H9 (cell line): ENCODE data around the gene BAG5. TPM values are rescaled to one million over a fixed set of nuclear protein-coding genes. Genes with fewer than 3 reads are reported as not detected.

ENCODE experiments used
- DNase-seq: peaks from one replicate; pipeline ENCODE4 v3.0.0-alpha.2; 2017
- H2AFZ ChIP-seq: one replicate; pipeline ENCODE4 v1.6.1; 2013; ENCODE audit warnings: mild to moderate bottlenecking, low read length, control low read depth, moderate library complexity
- H2AK5ac ChIP-seq: 2 replicates; pipeline ENCODE4 v1.6.1; 2013; ENCODE audit warnings: low read length, control low read depth, mixed read lengths; ENCODE audit not compliant: insufficient read length
- H2BK120ac ChIP-seq: one replicate; pipeline ENCODE4 v1.6.1; 2013; ENCODE audit warnings: low read depth, mild to moderate bottlenecking, low read length, control low read depth, inconsistent platforms; ENCODE audit not compliant: poor library complexity, severe bottlenecking
- H2BK12ac ChIP-seq: 2 replicates; pipeline ENCODE4 v1.6.1; 2013; ENCODE audit warnings: low read length, control low read depth, mixed read lengths, low read depth; ENCODE audit not compliant: insufficient read length
- H2BK15ac ChIP-seq: 2 replicates; pipeline ENCODE4 v1.6.1; 2013; ENCODE audit warnings: low read depth, low read length, control low read depth
- H2BK20ac ChIP-seq: one replicate; pipeline ENCODE4 v1.6.1; 2013; ENCODE audit warnings: low read depth, mild to moderate bottlenecking, low read length, control low read depth, inconsistent platforms; ENCODE audit not compliant: poor library complexity, severe bottlenecking
- H2BK5ac ChIP-seq: 2 replicates; pipeline ENCODE4 v1.6.1; 2013; ENCODE audit warnings: low read length, control low read depth, mixed read lengths; ENCODE audit not compliant: insufficient read length
- H3K14ac ChIP-seq: 2 replicates; pipeline ENCODE4 v1.6.1; 2013; ENCODE audit warnings: low read length, control low read depth; ENCODE audit not compliant: insufficient read depth
- H3K18ac ChIP-seq: 2 replicates; pipeline ENCODE4 v1.6.1; 2013; ENCODE audit warnings: low read depth, mild to moderate bottlenecking, mixed read lengths, low read length, control low read depth; ENCODE audit not compliant: insufficient read length
- H3K23ac ChIP-seq: 2 replicates; pipeline ENCODE4 v1.6.1; 2013; ENCODE audit warnings: low read length, control low read depth, mixed read lengths, low read depth; ENCODE audit not compliant: insufficient read length
- H3K23me2 ChIP-seq: 2 replicates; pipeline ENCODE4 v1.6.1; 2013; ENCODE audit warnings: low read depth, mild to moderate bottlenecking, mixed read lengths, low read length, control low read depth; ENCODE audit not compliant: insufficient read length, poor library complexity, severe bottlenecking
- H3K27ac ChIP-seq: 2 replicates; pipeline ENCODE4 v1.5.1; 2013; ENCODE audit warnings: low read length, control low read depth, mixed read lengths, low read depth; ENCODE audit not compliant: insufficient read length
- H3K27me3 ChIP-seq: 2 replicates; pipeline ENCODE4 v1.6.1; 2013; ENCODE audit warnings: low read length, control low read depth, inconsistent platforms; ENCODE audit not compliant: insufficient read depth
- H3K4ac ChIP-seq: 2 replicates; pipeline ENCODE4 v1.6.1; 2013; ENCODE audit warnings: low read depth, mild to moderate bottlenecking, control low read depth, inconsistent platforms, low read length, moderate library complexity
- H3K4me1 ChIP-seq: 2 replicates; pipeline ENCODE4 v1.6.1; 2013; ENCODE audit warnings: low read length, control low read depth, inconsistent platforms; ENCODE audit not compliant: insufficient read depth
- H3K4me2 ChIP-seq: 2 replicates; pipeline ENCODE4 v1.6.1; 2013; ENCODE audit warnings: low read length, control low read depth, mixed read lengths; ENCODE audit not compliant: insufficient read length, insufficient read depth
- H3K56ac ChIP-seq: 2 replicates; pipeline ENCODE4 v1.6.1; 2013; ENCODE audit warnings: low read depth, mild to moderate bottlenecking, mixed read lengths, low read length, control low read depth; ENCODE audit not compliant: insufficient read length
- H3K79me1 ChIP-seq: 2 replicates; pipeline ENCODE4 v1.6.1; 2013; ENCODE audit warnings: low read depth, mild to moderate bottlenecking, moderate library complexity, low read length, control low read depth, inconsistent platforms; ENCODE audit not compliant: insufficient read depth, poor library complexity, severe bottlenecking
- H3K79me2 ChIP-seq: 2 replicates; pipeline ENCODE4 v1.6.1; 2013; ENCODE audit warnings: low read length, control low read depth, inconsistent platforms; ENCODE audit not compliant: insufficient read depth
- H3K9ac ChIP-seq: 2 replicates; pipeline ENCODE4 v1.6.1; 2013; ENCODE audit warnings: low read length, control low read depth, mixed read lengths; ENCODE audit not compliant: insufficient read length; ENCODE audit errors: extremely low read depth
- H3K9me3 ChIP-seq: one replicate; pipeline ENCODE4 v1.6.1; 2013; ENCODE audit warnings: low read depth, low read length, inconsistent platforms; ENCODE audit not compliant: control insufficient read depth
- H3T11ph ChIP-seq: one replicate; pipeline ENCODE4 v1.6.1; 2013; ENCODE audit warnings: mild to moderate bottlenecking, low read length, control low read depth, inconsistent platforms
- H4K20me1 ChIP-seq: one replicate; pipeline ENCODE4 v1.6.1; 2013; ENCODE audit not compliant: control insufficient read depth, insufficient read length, insufficient read depth
- H4K5ac ChIP-seq: 2 replicates; pipeline ENCODE4 v1.6.1; 2013; ENCODE audit warnings: low read depth, mild to moderate bottlenecking, mixed read lengths, low read length, control low read depth; ENCODE audit not compliant: insufficient read length
- H4K8ac ChIP-seq: replicated peaks from 2 replicates; pipeline ENCODE4 v1.6.1; 2013; ENCODE audit warnings: low read length, control low read depth, mixed read lengths, low read depth; ENCODE audit not compliant: insufficient read length
- H4K91ac ChIP-seq: 2 replicates; pipeline ENCODE4 v1.6.1; 2013; ENCODE audit warnings: low read depth, mild to moderate bottlenecking, moderate library complexity, mixed read lengths, low read length, control low read depth; ENCODE audit not compliant: insufficient read length
- H3K27ac Mint-ChIP-seq, 3 experiments: 2 replicates in 2 of 3; 3 replicates in 1 of 3; pipeline ENCODE4 v1.8.0; 2020 to 2021; ENCODE audit warnings: mixed read lengths in 3 of 3, mild to moderate bottlenecking in 1 of 3, moderate library complexity in 1 of 3
- H3K27me3 Mint-ChIP-seq: 2 replicates; pipeline ENCODE4 v1.8.0; 2021; ENCODE audit warnings: low read depth, mild to moderate bottlenecking, moderate library complexity, mixed read lengths
- H3K36me3 Mint-ChIP-seq, 3 experiments: 2 replicates in 2 of 3; 3 replicates in 1 of 3; pipeline ENCODE4 v1.8.0; 2020 to 2021; ENCODE audit warnings: low read depth in 3 of 3, mixed read lengths in 3 of 3; ENCODE audit not compliant: insufficient read depth in 1 of 3
- H3K4me1 Mint-ChIP-seq, 2 experiments: 2 replicates each; pipeline ENCODE4 v1.8.0; 2020; ENCODE audit warnings: mixed read lengths in 2 of 2
- H3K4me3 Mint-ChIP-seq, 2 experiments: 2 replicates in 1 of 2; 3 replicates in 1 of 2; pipeline ENCODE4 v1.8.0; 2020 to 2021; ENCODE audit warnings: mild to moderate bottlenecking in 2 of 2, mixed read lengths in 2 of 2, moderate library complexity in 1 of 2
- H3K9me3 Mint-ChIP-seq, 2 experiments: 2 replicates in 1 of 2; 3 replicates in 1 of 2; pipeline ENCODE4 v1.8.0; 2020; ENCODE audit warnings: mild to moderate bottlenecking in 2 of 2, mixed read lengths in 2 of 2, moderate library complexity in 1 of 2
- WGBS: extraction: QIAGEN DNeasy Blood & Tissue Kit; methylation state at CpG from one replicate; pipeline ENCODE4 v1.1.7; 2013; ENCODE audit warnings: missing lambda C conversion rate, low lambda C conversion rate, mixed read lengths; ENCODE audit not compliant: insufficient read length; ENCODE audit errors: extremely low coverage; 5-methylcytosine and 5-hydroxymethylcytosine counted together
- total RNA-seq: library from RNA; stranded (reverse); gene quantifications from 2 replicates; pipeline ENCODE4 v1.2.1, GENCODE V29; 2021
- TF ChIP-seq, protein P1 (sequence below): fragments of 200-600 bp; sonication (generic); conservative IDR thresholded peaks from 3 replicates; pipeline ENCODE4 v1.8.0; 2021; ENCODE audit warnings: antibody characterized with exemption, mild to moderate bottlenecking

BAG5 gene
- total RNA-seq, 1 experiment from 2014 or later, result 38.0 TPM

GRCh38 chr14:103539056-103539825 lies 23.2 kb downstream of the BAG5 start:
- H4K8ac ChIP-seq, result no peak overlapping the region
- peaks cover 4% of the 10 kb centered on the region for H3K23me2 ChIP-seq
- no peaks in the 10 kb centered on the region for H3K9me3 Mint-ChIP-seq
- peak overlapping the region in 2 of 3 experiments; percentile 25 to 83; a peak in 2 of 7 replicates for H3K27ac Mint-ChIP-seq
- H3K27me3 ChIP-seq, result no peaks in the 10 kb centered on the region
- H2BK20ac ChIP-seq, result no peak overlapping the region
- H3K18ac ChIP-seq, result no peak overlapping the region
- H3K4me2 ChIP-seq, result no peak overlapping the region
- H3K27ac ChIP-seq, result no peak overlapping the region
- no peak overlapping the region for H3K56ac ChIP-seq
- no peak overlapping the region for H2BK12ac ChIP-seq
- H3K4me3 Mint-ChIP-seq, result no peak overlapping the region
- H2BK120ac ChIP-seq, result no peak overlapping the region
- no peak overlapping the region for H3K14ac ChIP-seq
- no peak overlapping the region for H2AFZ ChIP-seq
- H3K79me2 ChIP-seq, result no peaks in the 10 kb centered on the region
- H3K9me3 ChIP-seq, result no peaks in the 10 kb centered on the region
- H3K9ac ChIP-seq, result no peak overlapping the region
- H3K4me1 ChIP-seq, result no peaks in the 10 kb centered on the region; the same call in 1 of the 2 replicates
- H3K4me1 Mint-ChIP-seq, result peaks cover 8 to 23% of the 10 kb centered on the region in 2 experiments
- no peak overlapping the region for H4K5ac ChIP-seq
- no peak overlapping the region for H2AK5ac ChIP-seq
- H3K79me1 ChIP-seq, result no peaks in the 10 kb centered on the region
- peaks cover 0 to 2% (median 0%) of the 10 kb centered on the region in 3 experiments; a peak in 1 of 7 replicates for H3K36me3 Mint-ChIP-seq
- no peak for DNase-seq
- H3T11ph ChIP-seq, result no peak overlapping the region
- no peak overlapping the region for H3K4ac ChIP-seq
- no CpG with 5 or more reads among the region's 28 CpGs for WGBS
- H2BK5ac ChIP-seq, result no peak overlapping the region
- peaks cover 15% of the 10 kb centered on the region for H3K27me3 Mint-ChIP-seq
- no peak overlapping the region for H2BK15ac ChIP-seq
- H4K20me1 ChIP-seq, result no peaks in the 10 kb centered on the region
- TF ChIP-seq, protein P1, sequence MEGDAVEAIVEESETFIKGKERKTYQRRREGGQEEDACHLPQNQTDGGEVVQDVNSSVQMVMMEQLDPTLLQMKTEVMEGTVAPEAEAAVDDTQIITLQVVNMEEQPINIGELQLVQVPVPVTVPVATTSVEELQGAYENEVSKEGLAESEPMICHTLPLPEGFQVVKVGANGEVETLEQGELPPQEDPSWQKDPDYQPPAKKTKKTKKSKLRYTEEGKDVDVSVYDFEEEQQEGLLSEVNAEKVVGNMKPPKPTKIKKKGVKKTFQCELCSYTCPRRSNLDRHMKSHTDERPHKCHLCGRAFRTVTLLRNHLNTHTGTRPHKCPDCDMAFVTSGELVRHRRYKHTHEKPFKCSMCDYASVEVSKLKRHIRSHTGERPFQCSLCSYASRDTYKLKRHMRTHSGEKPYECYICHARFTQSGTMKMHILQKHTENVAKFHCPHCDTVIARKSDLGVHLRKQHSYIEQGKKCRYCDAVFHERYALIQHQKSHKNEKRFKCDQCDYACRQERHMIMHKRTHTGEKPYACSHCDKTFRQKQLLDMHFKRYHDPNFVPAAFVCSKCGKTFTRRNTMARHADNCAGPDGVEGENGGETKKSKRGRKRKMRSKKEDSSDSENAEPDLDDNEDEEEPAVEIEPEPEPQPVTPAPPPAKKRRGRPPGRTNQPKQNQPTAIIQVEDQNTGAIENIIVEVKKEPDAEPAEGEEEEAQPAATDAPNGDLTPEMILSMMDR, result 0 out of 3 replicates have a peak, but pooled peaks have one; percentile 18
- no peak overlapping the region for H4K91ac ChIP-seq
- H3K23ac ChIP-seq, result no peak overlapping the region
